Left ventricle myocardium inferior (tissue), 1 donor: ENCODE results near the gene TPSAB1. TPM values are rescaled to one million over a fixed set of nuclear protein-coding genes. Genes with fewer than 3 reads are reported as not detected.

Source experiments
- DNase-seq: peaks from one replicate; pipeline ENCODE4 v3.0.0-alpha.2; 2020
- H3K27ac ChIP-seq: fragments of 200-600 bp; replicated peaks from 2 replicates; pipeline ENCODE4 v1.8.0; 2021
- H3K27me3 ChIP-seq: fragments of 200-600 bp; 2 replicates; pipeline ENCODE4 v1.8.0; 2021; ENCODE audit warnings: low read depth
- H3K36me3 ChIP-seq: fragments of 200-600 bp; 2 replicates; pipeline ENCODE4 v1.8.0; 2021
- H3K4me1 ChIP-seq: fragments of 200-600 bp; 2 replicates; pipeline ENCODE4 v1.8.0; 2021
- H3K4me3 ChIP-seq: fragments of 200-600 bp; 2 replicates; pipeline ENCODE4 v1.8.0; 2021; ENCODE audit warnings: mild to moderate bottlenecking, moderate library complexity
- H3K9me3 ChIP-seq: fragments of 200-600 bp; replicated peaks from 2 replicates; pipeline ENCODE4 v1.8.0; 2021
- intact Hi-C: fragments of 100-400 bp; cut with micrococcal nuclease; formaldehyde crosslinking; loops from one replicate; pipeline ENCODE4 v1.11.0; 2022
- total RNA-seq: library from RNA; stranded (reverse); fragmentation: NEBNext Ultra II Directional; extraction: Animal tissue kit (Norgen Biotek cat#: 25700); gene quantifications from one replicate; pipeline ENCODE4 v1.2.1, GENCODE V29; 2021
- TF ChIP-seq, protein P1 (sequence below): fragments of 200-600 bp; IDR thresholded peaks from 2 replicates; pipeline ENCODE4 v1.8.0; 2021; ENCODE audit warnings: antibody characterized with exemption, mild to moderate bottlenecking, borderline replicate concordance
- donor health status: DM: no; HTN: yes; CAD: no; lungs with severe emphysema.

The TPSAB1 gene
- total RNA-seq, 1 donor from 2014 or later = 3.6 TPM

DNA sequence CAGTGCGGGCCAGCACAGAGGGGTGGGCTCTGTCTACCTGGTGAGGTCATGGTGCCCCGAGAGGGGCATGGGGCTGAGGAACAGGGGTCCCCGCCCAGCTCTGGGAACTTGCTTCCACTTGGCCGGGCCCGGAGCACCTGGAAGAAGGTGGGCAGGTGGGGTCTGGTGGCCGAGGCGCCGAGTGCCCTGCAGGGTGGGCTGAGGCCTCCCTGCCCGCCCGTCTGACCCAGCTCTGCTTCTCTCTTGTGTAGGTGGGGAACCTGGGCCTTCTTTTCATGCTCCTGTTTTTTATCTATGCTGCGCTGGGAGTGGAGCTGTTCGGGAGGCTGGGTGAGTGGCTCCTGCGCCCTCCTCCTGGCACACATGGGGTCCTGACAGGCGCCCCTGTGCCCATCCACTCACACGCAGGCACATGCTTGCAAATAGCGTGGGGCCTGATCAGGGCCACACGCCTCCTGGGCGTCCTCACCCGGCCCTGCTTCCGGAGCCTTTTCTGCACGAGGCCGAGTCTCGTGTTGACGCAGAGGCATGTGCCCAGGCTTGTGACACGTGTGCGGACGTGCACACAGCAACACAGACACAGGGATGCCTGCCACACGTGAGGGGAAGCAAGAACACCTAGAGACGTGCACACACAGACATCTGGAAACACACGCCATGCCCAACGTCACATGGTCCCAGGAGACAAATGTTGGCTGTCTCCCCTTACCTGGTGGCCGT is 23.7 kb upstream of the TPSAB1 start:
- peaks cover 15% of the 10 kb centered on the region for H3K27me3 ChIP-seq
- no peak overlapping the region for H3K27ac ChIP-seq
- H3K36me3 ChIP-seq = no peaks in the 10 kb centered on the region
- DNase-seq = no peak
- intact Hi-C loops = no loop called here
- no peaks in the 10 kb centered on the region for H3K4me1 ChIP-seq
- H3K9me3 ChIP-seq = no peaks in the 10 kb centered on the region
- no peak overlapping the region for H3K4me3 ChIP-seq
- TF ChIP-seq, protein P1, sequence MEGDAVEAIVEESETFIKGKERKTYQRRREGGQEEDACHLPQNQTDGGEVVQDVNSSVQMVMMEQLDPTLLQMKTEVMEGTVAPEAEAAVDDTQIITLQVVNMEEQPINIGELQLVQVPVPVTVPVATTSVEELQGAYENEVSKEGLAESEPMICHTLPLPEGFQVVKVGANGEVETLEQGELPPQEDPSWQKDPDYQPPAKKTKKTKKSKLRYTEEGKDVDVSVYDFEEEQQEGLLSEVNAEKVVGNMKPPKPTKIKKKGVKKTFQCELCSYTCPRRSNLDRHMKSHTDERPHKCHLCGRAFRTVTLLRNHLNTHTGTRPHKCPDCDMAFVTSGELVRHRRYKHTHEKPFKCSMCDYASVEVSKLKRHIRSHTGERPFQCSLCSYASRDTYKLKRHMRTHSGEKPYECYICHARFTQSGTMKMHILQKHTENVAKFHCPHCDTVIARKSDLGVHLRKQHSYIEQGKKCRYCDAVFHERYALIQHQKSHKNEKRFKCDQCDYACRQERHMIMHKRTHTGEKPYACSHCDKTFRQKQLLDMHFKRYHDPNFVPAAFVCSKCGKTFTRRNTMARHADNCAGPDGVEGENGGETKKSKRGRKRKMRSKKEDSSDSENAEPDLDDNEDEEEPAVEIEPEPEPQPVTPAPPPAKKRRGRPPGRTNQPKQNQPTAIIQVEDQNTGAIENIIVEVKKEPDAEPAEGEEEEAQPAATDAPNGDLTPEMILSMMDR = no peak

DNA sequence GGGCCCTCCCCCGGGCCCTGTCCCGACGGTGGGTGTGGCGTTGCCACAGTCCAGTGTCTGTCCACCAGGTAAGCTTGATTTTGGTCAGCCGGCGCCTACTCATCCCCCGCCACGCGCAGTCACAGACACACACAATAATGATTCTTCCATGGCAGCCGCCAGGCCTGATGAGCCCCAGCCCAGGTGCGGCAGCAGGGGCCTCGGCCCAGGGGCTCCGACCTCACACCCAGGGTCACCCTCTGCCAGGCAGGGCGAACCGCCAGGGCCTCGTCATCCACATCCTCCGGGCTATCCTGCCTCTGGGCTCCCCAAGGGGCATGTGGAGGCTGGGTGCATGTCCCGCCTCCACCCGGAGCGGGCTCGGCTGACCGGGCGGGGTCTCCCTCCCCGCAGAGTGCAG is 23.0 kb upstream of the TPSAB1 start:
- peaks cover 15% of the 10 kb centered on the region for H3K27me3 ChIP-seq
- no peaks in the 10 kb centered on the region for H3K9me3 ChIP-seq
- TF ChIP-seq, protein P1 = no peak
- intact Hi-C loops = no loop called here
- DNase-seq = no peak
- no peaks in the 10 kb centered on the region for H3K36me3 ChIP-seq
- no peak overlapping the region for H3K27ac ChIP-seq
- no peak overlapping the region for H3K4me3 ChIP-seq
- H3K4me1 ChIP-seq = no peaks in the 10 kb centered on the region

DNA sequence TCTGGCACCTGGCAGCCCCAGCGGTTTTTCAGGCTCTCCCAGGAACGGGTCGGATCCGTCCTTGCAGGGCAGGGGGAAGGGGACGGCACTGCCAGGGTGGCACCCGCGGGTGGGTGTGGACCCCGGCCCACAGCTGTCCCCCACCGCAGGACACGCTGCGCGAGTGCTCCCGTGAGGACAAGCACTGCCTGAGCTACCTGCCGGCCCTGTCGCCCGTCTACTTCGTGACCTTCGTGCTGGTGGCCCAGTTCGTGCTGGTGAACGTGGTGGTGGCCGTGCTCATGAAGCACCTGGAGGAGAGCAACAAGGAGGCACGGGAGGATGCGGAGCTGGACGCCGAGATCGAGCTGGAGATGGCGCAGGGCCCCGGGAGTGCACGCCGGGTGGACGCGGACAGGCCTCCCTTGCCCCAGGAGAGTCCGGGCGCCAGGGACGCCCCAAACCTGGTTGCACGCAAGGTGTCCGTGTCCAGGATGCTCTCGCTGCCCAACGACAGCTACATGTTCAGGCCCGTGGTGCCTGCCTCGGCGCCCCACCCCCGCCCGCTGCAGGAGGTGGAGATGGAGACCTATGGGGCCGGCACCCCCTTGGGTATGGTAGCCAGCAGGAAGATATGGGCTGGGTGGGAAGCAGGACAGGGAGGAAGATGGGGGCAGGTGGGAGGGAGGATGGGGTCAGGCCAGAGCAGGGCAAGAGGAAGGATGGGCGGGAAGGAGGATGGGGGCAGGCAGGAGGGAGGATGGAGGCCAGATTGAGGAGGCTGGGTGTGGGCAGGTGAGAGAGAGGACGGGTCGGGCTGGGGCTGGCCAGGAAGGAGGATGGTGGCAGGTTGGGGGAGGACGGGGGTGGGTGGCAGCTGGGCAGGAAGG is 22.2 kb upstream of the TPSAB1 start:
- Histone ChIP-seq H3K4me3 (no peak overlapping the region), H3K9me3 (no peaks in the 10 kb centered on the region), H3K27me3 (peaks cover 15% of the 10 kb centered on the region), H3K27ac (no peak overlapping the region), H3K4me1 (no peaks in the 10 kb centered on the region), H3K36me3 (no peaks in the 10 kb centered on the region)
- no peak for DNase-seq
- intact Hi-C loops = no loop called here
- TF ChIP-seq, protein P1 = no peak

DNA sequence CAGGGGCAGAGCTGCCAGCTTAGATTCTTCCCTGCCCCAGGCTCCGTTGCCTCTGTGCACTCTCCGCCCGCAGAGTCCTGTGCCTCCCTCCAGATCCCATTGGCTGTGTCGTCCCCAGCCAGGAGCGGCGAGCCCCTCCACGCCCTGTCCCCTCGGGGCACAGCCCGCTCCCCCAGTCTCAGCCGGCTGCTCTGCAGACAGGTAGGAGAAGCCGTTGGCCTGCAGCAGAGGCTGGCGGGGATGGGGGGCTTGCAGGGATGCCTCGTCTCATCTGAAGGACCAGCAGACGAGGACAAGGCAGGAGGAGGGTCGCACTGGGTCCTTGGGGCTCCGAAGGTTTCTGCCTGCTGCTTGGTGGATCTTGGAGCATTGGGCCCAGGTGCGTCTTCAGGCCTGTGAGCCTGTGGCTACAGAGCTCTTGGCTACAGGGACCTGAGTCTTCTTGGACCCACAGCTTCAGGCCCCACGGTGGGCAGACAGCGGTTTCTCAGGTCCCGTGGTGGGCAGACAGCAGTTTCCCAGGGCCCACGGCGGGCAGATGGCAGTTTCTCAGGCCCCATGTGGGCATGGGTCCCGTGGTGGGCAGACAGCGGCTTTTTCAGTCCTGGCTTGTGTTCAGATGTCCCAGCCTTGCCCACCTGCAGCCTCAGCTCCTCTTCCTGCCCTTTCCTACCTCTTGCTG is 21.4 kb upstream of the TPSAB1 start:
- peaks cover 15% of the 10 kb centered on the region for H3K27me3 ChIP-seq
- H3K4me3 ChIP-seq = no peak overlapping the region
- intact Hi-C loops = no loop called here
- H3K36me3 ChIP-seq = no peaks in the 10 kb centered on the region
- TF ChIP-seq, protein P1 = no peak
- DNase-seq = no peak
- H3K27ac ChIP-seq = no peak overlapping the region
- H3K4me1 ChIP-seq = no peaks in the 10 kb centered on the region
- no peaks in the 10 kb centered on the region for H3K9me3 ChIP-seq

DNA sequence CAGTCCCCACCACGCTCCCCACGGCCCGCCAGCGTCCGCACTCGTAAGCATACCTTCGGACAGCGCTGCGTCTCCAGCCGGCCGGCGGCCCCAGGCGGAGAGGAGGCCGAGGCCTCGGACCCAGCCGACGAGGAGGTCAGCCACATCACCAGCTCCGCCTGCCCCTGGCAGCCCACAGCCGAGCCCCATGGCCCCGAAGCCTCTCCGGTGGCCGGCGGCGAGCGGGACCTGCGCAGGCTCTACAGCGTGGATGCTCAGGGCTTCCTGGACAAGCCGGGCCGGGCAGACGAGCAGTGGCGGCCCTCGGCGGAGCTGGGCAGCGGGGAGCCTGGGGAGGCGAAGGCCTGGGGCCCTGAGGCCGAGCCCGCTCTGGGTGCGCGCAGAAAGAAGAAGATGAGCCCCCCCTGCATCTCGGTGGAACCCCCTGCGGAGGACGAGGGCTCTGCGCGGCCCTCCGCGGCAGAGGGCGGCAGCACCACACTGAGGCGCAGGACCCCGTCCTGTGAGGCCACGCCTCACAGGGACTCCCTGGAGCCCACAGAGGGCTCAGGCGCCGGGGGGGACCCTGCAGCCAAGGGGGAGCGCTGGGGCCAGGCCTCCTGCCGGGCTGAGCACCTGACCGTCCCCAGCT is 20.3 kb upstream of the TPSAB1 start:
- Histone ChIP-seq H3K4me1 (no peaks in the 10 kb centered on the region), H3K4me3 (no peak overlapping the region), H3K9me3 (no peaks in the 10 kb centered on the region), H3K27me3 (peaks cover 4% of the 10 kb centered on the region), H3K27ac (no peak overlapping the region), H3K36me3 (no peaks in the 10 kb centered on the region)
- intact Hi-C loops = no loop called here
- TF ChIP-seq, protein P1 = no peak
- DNase-seq = no peak
